Activated effector memory CD4-positive, alpha-beta T cell treated with anti-CD3 and anti-CD28 coated beads, Interleukin-2, amount 50 U/mL, for 16 hours (primary cell): ENCODE measurements around the gene CFAP99.

Experiments
- DNase-seq: peaks from one replicate; pipeline ENCODE4 v3.0.0-alpha.2; 2020

The CFAP99 gene

GRCh38 chr4:2393353-2394270, 25.1 kb upstream of the CFAP99 start:
- no peak for DNase-seq

GRCh38 chr4:2394528-2394927, 24.2 kb upstream of the CFAP99 start:
- DNase-seq: no peak

DNA sequence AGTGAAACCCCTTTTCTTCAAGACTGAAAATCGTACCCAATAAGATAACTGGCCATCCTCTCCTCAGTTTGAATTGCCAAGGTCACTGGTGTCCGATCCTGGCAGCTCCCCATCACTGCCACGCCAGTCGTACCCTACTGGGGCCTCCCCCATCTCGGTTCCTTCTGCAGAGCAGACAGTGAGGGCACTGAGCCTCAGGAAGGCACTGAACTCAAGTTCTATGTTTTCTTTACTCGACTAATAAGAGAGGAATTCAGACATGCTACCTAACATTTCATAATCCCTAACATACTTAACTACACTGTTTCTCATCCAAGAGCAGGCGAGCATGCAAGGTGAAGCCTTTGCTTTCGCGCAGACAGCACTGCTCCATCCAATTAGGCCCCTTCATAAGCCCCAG, 23.7 kb upstream of the CFAP99 start:
- DNase-seq: no peak

GRCh38 chr4:2395584-2395983, 23.2 kb upstream of the CFAP99 start:
- DNase-seq: no peak

DNA sequence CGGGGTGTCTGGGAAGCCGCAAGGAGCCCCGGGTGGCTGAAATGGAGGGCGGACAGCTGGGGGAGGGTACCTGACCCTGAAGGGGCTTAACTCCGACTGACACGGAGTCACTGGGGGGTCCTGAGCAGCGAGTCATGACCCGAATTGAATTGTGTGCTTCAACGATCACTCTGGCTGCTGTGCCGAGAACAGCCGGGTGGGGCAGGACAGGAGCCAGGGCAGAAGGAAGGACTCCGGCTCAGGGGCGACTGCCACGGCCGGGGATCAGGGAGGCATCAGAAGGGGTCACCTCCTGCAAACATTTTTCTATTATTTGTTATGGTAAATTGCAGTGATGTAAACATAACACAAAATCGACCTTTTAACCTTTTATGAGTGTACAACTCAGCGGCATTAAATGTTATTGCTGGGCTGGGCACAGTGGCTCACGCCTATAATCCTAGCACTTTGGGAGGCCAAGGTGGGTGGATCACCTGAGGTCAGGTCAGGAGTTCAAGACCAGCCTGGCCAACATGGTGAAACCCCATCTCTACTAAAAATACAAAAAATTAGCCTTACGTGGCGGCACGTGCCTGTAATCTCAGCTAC, 21.9 kb upstream of the CFAP99 start:
- DNase-seq: no peak

GRCh38 chr4:2397596-2398379, 21.0 kb upstream of the CFAP99 start:
- no peak for DNase-seq

- DNase-seq: no peak
Observed at GRCh38 chr4:2399216-2399615, 19.5 kb upstream of the CFAP99 start.

- DNase-seq: no peak
Observed at GRCh38 chr4:2399631-2400190, 19.0 kb upstream of the CFAP99 start.

- no peak for DNase-seq
Observed at GRCh38 chr4:2400841-2401609, 17.7 kb upstream of the CFAP99 start.

GRCh38 chr4:2401610-2401983, 17.2 kb upstream of the CFAP99 start:
- no peak for DNase-seq

DNA sequence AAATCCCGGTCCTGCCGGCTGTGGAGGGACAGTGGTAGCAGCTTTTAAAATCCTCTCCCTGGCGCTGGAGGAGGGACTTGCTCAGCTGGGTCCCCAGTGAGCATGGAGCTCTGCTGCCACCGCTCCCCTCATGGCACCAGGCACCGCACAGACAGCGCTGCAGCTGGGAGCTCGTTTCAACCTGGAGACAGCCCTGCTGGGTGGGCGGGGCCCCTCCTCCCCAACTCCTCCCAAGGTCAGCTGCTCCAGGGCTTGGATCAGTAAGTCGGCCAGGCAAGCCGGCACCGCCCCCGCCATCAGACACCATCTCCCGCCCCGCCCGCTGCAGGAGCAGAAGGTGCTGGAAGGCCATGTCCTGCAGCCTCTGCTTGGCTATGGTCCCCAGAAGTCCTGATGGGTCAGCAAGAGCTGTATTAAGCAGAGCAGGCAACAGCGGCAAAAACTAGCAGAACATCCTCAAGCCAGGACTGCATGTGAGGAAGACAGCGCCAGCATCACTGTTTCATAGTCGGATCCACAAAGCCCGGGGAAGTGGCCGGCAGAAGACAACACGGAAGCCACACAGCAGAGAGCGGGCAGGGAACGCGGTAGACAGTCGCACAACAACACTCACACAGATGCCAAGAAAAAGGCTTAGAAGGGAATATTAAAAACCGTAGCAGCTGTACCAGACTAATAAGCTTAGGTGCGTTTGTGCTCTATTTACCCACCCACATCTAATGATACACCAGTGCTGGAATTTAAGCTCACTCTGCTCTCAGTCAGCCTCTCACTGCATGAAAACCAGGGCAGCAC, 16.5 kb upstream of the CFAP99 start:
- peak; percentile 71 for DNase-seq

GRCh38 chr4:2402941-2403340, 15.8 kb upstream of the CFAP99 start:
- DNase-seq: no peak

DNA sequence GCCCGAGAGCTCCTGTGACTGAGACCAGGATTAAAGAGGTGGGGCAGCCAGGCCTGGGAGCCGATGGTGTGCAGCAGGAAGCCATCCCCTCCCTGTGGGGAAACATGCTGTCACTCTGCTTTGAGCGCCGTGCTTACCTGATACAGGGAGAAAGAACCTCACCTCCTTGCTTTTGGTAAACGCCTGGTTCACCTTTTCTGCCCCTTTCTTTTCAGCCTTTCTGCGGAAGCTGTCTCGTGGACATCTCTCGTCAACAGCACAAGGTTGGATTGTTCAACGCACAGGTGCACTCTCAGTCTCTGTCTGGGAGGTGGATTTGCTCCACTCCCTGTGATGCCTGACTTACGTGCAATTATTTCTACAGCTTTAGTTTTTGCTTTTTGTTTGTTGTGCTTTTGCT, 12.3 kb upstream of the CFAP99 start:
- DNase-seq: no peak

- no peak for DNase-seq
Observed at GRCh38 chr4:2406920-2407319, 11.8 kb upstream of the CFAP99 start.

DNA sequence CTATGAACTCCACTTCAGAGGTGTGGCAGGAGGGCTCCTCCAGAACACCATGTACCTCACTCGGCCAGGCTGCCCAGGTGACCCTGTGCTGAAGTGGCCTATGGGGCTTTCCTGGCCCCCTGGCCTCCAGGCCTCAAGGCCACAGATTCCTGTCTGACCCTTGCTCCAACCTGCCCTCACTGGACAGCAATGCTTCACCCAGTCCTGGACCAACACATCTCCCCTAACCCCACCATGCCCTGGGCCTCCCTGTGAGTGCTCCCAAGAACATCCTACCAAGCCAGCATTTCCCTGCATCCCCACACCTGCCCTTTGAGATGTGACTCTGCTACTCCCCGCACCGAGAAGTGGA, 10.8 kb upstream of the CFAP99 start:
- DNase-seq: no peak

DNA sequence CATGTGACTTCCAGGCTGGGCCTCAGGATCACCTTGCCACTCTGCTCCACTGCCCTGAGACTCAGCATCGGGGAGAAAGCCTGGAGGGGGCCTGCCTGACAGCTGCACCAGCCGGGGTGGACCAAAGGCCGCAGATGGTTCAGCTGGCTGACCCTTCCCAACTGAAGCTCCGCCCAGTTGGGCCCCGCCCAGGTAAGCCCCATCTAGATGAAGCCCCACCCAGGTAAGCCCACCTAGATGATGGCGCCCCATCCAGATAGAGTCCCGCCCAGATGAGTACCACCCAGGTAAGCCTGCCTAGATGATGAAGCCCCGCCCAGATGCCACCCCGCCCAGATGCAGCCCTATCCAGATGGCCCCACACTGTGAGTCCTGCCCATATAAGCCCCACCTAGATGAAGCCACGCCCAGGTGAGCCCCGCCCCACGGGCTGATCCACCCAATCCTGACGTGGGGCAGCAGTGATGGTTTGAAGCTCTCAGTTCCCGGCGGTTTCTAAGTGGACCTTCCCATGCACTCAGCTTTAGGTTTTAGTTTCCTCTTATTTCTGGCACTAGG, 10.3 kb upstream of the CFAP99 start:
- no peak for DNase-seq

DNA sequence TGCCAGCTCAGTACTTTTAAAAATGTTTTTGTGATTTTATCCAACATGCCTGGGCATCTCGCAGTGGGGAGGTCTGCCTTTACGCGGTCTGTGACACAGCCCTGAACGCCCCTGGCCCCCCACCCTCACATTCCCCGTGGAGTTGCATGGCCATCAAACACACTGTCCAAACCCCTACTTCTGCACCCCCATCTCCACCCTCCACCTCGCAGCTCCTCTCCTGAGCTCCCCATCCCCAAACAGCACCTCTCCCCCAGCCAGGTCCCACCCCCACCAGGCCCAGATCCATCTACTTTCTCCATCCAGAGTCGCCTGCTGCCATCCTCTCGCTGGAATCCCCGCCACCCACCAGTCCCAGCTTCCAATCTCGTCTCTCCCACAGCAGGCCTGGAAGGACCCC, 9.8 kb upstream of the CFAP99 start:
- DNase-seq: no peak

- no peak for DNase-seq
Observed at GRCh38 chr4:2409381-2409783, 9.4 kb upstream of the CFAP99 start.

DNA sequence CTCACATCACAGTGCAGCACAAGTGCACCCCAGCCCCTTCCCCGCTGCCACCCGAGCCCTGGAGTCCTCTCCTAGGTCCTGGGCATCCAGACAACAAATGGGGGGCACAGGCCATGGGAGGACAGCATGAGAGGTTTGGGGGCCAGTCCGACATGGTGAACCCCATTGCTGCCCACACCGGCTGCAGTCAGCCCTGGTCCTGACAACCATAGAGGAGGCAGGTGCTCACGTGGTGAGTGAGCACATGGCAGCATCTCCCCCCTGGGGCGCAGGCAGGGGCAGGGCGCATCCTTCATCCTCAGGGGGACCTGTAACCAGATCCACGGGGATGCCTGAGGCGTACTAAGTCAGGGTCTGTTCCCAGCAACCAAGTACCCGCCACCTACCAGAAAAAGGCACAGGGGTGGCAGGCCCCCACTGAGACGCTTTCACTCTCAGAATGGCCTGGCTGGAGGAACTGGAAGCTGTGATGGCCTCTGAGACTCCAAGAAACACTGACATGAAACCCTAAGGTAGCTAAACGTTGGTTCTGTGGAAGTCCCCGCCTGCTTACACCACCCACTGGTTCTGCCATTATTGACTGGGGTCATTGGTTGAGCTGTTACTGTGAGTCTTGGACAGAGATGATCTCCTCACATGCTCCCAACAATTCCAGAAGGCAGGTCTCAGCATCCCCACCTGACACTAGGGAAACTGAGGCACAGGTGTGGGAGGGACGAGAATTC, 6.8 kb upstream of the CFAP99 start:
- DNase-seq: peak; percentile 74

- DNase-seq: peak; percentile 84
Observed at GRCh38 chr4:2412534-2412884, 6.2 kb upstream of the CFAP99 start.
